HG03342 (cell line): ENCODE results near the gene OPTC.

Experiments used
- ATAC-seq: cut with Tn5 transposase; IDR thresholded peaks from one replicate; pipeline ENCODE4 v1.9.1; 2021; ENCODE audit warnings: mild to moderate bottlenecking, moderate library complexity; ENCODE audit not compliant: unreplicated experiment

Gene OPTC

GRCh38 chr1:203490607-203491006 is 3.3 kb upstream of the OPTC start:
- ATAC-seq, result no peak

DNA sequence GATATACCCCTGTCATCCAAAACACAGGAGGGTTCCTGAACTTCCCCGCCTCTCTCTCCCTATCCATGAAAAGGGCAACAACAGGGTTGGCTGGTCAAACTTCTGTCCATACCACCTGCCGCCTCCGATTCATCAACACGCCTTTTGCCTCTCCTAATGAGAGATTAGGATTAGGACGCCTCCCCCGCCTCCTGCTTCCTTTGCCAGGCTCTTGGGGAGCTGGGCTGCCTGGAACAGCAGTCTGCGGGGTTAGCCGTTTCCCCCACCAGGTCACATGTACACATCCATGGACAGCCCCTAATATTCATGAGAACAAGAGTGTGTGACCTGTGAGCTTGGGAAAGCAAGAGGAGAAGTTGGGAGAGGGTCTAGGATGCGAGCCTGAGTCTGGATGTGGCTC is 2.3 kb upstream of the OPTC start:
- no peak for ATAC-seq

DNA sequence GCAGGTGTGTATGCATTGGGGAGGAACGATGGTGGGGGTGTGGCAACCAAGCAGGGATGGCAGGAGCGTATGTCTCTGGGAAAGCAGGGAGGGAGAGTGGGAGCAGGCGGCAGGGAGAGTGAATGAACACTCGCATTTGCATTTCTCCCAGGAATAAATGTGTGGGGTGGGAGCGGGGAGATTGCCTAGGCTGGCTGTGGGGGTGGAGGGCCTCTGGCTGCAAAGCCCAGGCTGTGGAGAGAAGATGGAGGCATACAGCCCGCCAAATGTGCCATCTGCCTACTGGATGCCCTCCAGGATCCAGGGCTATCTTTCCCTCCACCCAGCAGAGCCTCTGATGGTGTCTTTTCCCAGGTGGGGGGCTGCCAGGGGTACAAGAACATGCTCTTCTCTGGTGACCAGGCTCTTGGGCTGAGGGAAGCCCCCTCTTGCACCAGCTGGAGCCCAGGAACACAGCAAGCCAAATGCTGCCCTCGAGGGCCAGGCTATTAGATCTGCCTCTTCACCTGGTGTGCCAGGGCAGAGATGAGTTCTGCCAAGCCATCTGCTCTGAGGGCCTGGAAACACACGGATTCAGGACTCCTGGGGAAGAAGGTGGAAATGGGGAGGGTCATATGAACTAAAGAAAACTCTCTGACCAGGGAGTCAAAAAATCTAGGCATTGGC is 1.7 kb upstream of the OPTC start:
- ATAC-seq, result no peak

DNA sequence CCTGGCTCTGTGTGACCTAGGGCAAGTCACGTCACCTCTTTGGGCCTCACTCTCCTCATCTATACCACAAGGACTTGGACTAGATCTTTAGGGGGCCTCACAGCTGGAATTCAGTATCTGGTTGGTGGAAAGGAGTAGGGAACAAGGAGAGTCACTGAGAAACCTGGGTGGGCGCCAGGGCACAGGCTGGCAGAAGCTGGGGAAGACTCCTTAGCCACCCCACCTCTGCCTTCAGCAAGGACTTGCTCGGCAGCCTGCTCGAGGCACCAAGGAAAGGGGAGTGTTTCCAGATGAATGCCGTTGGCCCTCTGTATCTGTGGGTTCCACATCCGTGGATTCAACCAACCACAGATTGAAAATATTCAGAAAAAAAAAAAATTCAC is 1.2 kb upstream of the OPTC start:
- ATAC-seq, result no peak

DNA sequence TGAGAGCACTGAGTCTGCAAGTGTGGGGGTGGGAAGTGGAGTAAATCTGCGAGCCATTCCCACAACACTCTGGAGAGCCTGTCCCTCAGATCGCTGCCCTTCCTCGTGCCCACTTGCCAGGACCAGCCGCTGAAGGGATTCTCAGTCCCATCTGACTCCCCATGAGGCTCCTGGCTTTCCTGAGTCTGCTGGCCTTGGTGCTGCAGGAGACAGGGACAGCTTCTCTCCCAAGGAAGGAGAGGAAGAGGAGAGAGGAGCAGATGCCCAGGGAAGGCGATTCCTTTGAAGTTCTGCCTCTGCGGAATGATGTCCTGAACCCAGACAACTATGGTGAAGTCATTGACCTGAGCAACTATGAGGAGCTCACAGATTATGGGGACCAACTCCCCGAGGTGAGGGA is 1.9 kb downstream of the OPTC start:
- ATAC-seq, result no peak

DNA sequence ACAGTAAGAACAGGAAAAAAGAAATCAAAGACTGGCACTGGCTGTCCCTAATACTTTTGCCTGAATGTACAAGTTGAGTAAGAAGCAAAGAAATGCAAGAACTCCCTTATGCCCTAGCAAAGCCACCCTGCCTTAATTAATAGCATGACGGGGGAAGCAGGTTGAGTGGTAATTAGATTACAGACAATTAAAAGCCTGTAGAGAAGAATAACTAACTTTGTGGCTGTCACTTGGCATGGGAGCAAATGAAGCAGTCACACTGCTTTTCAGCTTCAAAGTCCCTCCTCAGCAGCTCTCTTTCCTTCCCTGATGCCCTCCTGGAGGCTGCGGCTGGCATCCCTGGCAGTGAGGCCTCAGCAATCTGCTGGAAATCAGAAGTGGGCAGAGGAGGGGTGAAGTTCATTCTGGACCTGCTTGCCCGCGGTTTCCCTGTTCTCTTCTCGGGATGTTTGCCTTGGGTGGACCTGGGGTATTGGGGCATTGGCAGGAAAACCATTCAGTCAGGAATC is 3.4 kb downstream of the OPTC start:
- no peak for ATAC-seq

DNA sequence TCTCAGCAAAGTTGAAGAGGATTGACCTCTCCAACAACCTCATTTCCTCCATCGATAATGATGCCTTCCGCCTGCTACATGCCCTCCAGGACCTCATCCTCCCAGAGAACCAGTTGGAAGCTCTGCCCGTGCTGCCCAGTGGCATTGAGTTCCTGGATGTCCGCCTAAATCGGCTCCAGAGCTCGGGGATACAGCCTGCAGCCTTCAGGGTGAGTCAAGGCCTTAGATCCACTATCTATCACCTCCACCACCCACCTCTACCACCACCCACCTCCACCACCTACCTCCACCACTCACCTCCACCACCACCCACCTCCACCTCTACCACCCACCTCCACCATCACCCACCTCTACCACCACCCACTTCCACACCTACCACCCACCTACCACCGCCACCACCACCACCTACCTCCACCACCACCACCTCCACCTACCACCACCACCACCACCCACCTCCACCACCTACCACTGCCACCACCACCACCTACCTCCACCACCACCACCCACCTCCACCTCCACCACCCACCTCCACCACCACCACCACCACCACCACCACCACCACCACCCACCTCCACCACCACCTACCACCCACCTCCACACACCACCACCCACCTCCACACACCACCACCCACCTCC is 5.8 kb downstream of the OPTC start:
- ATAC-seq, result no peak

DNA sequence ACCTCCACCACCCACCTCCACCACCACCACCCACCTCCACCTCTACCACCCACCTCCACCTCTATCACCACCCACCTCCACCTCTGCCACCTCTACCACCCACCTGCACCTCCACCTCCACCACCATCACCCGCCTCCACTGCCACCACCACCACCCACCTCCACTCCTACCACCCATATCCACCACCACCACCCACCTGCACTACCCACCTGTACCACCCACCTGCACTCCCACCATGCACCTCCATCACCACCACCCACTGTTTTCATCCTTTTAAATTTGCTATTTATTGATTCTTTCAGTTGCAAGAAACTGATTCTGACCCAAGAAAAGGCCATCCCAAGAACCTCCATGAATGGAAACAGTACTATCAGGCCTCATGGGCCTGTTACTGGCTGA is 6.3 kb downstream of the OPTC start:
- no peak for ATAC-seq

- no peak for ATAC-seq
Observed at GRCh38 chr1:203503836-203504235, 9.9 kb downstream of the OPTC start.

DNA sequence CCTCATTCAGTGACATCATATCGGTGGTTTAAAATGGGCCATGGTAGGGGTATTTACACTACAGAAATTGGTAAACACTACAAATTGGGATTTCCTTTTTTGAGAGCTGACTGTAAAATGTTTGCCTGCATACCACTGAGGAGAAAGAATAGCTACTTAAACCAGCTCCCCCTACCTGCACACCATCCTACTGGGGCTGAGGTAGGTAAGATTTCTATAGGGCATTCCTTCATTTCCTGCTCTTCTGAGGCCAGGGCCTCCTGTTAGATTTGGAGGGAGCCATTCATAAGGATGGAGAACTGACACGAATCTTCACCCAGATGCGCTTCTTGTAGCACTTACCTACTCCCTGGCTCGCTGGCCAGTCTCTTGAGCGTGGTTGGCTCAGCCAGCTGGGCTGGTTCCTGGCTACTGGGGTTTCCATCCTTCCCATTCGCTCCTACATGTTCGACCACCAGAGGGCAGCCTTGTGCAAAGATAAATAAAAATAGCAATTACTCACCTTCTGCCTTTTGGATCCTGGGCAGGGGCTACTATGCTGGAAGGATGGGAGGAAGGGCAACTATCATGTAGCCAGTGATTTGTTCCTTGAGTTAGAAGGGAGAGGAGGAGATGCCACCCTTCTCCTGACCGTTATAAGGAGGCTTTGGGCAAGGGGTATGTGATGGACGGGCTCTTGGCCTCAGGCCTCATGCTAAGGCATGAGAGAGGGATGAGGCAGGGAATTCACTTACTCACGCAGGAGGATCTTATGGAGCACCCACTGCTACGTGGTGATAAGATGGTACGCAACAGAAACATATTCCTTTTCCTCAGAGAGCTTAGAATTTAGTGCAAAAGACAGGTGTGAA is 10.7 kb downstream of the OPTC start:
- no peak for ATAC-seq

DNA sequence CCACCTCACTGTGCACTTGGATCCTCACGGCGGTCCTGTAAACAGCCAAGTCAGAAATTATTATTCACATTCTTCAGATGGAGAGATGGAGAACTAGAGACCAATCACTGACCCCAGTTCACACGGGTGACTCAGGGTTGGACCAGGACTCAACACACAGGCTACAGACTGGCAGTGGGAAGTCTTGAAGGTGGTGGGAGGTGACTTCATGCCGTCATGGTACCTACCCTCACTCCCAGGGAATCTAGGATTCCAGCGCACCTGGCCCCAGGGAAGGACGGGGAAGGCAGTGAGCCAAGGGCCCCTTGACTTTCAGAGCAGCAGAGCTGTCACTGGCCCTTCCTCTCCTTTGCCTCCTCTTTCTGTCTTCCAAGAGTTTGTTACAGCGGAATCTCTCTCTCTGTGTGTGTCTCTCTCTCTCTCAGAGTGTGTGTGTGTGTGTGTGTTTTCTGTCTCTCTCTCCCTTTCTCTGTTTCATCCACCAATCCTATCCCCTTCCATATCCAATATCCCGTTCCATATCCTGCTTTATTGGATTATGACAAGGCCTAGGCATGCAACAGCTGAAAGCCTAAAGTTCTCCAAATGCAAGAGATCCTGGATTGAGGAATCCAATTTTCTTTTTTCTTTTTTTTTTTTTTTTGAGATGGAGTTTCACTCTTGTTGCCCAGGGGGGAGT is 11.7 kb downstream of the OPTC start:
- ATAC-seq, result no peak

GRCh38 chr1:203506858-203507626 is 13.1 kb downstream of the OPTC start:
- ATAC-seq, result no peak

GRCh38 chr1:203507759-203508158 is 13.8 kb downstream of the OPTC start:
- no peak for ATAC-seq

DNA sequence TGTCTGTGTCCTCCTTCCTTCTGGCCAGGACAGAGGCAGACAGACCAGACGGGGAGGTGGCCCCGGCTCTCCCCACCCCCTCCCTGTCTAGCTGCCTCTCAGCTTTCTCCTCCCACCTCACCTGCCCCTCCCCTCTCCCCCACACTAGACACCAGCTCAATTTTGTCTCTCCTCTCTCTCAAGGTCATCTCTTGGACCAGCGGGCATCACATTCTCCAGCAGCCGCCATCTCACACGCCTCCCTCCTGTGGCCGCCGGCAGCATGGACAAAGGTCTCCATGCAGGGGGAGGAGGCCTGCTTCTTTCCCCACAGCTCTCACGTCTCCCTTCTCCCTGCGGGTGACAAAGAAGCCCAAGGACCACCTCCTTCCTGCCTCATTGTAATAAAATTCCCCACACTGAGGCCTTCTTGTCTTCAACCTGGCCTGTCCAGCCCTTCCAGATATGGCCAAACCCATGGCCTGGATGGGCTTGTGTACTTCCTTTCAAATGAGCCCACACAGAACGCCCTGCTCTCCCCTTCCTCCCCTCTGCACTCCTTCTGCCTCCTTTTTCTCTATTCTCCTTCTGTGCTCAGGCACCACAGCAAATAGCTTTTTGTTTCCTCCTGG is 14.6 kb downstream of the OPTC start:
- ATAC-seq, result no peak

GRCh38 chr1:203509135-203509534 is 15.2 kb downstream of the OPTC start:
- ATAC-seq, result no peak

- no peak for ATAC-seq
Observed at GRCh38 chr1:203511513-203511912, 17.6 kb downstream of the OPTC start.

- no peak for ATAC-seq
Observed at GRCh38 chr1:203511930-203512329, 18.0 kb downstream of the OPTC start.

GRCh38 chr1:203512517-203512847 is 18.5 kb downstream of the OPTC start:
- no peak for ATAC-seq

DNA sequence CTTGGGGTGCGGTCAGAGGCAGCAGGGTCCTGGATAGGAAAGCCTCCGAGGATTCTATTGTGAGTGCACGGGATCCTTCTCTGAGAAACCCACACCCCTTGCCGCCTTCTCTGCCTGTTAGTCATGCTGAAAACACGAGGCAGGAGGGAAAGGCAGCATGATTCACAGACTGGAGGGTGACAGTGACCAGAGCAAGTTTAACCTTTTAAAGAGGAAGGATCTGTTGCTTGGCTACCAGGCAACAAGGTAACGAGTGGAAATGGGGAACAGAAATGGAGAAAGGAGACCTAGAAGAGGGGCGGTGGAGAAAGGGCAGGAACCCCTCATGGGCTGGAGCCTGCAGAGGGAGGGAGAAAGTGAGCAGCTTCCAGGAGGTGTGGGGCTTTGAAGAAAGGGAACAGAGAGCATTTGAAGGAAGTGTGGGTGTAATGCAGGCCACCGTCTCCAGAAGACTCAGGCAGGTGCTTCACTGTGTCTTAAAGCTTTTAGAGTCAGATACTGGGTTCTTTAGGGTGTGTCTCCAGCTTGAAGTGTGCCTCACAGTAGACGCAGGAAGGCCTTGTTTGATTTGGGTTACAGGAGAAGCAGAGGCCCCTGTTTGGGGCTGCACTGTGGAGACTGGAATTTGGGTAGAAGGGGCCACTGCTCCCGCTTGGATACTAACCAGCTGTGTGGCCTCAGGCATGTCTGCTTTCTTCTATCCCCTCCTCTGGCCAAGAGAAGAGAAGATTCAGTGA is 19.1 kb downstream of the OPTC start:
- no peak for ATAC-seq
